NCI-H128 (cell line): Measurements from ENCODE around the gene SLC45A1.
"Not testable (repeated sequence)": the region's sequence is repeated elsewhere in the genome, so short reads cannot be mapped to it uniquely, and the experiment has no call there.

Source experiments
- DNase-seq: peaks from one replicate; lab custom pipeline; 2025; ENCODE audit not compliant: unreplicated experiment; lab: John Stamatoyannopoulos, UW

The SLC45A1 gene

DNA sequence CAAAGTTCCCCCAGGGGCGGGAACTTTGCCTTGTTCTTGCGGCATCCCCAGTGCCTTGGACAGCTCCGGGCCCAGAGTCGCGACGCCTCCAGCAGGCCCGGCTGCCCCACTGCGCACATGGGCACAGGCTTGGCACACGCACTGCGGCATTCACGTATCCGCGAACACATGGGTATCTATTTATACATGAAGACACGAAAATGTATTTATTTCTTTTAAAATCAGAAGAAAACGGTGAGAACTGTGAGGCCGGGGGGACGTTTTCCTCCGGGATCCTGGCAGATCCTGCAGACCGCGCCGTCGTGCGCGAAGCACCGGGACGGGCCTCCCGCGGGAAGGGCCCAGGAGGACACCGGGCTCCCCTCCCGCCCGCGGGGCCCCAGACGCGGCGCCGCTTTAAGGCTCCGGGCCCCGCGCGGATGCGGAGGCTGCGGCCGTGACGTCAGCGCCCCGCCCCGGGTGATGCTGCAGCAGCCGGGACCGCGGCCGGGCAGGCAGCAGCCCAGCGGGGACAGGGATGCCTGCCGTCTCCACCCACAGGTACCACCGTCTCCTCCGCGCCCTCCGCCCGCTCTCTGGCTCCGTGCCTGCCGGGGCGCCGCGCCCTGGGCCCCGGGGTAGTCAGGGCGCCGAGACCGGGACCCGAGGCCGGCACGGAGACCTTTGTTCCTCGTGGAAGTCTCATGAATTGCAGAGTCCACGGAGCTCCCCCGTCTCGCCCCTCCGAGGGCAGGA, at the start of gene SLC45A1:
TSS of gene SLC45A1 (plus strand) at position 468 of the 735 bp plus-strand sequence. CDS start 6,216 bp downstream, outside the sequence.
- DNase-seq: no peak

DNA sequence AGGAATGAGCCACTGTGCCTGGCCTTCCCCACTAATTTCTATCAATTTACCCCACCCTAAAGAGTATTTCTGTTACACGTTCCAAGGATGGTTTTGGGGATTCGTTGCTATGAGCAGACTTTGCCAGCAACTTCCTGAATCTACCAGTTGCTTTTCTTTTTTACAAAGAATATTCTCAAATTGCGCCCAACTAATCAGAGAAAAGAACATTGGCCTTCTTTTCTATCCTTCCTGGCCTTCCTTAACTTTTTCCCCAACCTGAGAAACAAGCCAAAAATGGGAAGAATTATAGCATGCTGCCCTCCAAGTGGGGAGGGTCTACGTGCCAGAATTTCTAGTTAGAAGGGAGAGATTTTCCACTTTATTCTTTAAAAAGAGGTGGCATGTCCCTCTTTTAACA, 44.9 kb upstream of the SLC45A1 start:
- DNase-seq: no peak

DNA sequence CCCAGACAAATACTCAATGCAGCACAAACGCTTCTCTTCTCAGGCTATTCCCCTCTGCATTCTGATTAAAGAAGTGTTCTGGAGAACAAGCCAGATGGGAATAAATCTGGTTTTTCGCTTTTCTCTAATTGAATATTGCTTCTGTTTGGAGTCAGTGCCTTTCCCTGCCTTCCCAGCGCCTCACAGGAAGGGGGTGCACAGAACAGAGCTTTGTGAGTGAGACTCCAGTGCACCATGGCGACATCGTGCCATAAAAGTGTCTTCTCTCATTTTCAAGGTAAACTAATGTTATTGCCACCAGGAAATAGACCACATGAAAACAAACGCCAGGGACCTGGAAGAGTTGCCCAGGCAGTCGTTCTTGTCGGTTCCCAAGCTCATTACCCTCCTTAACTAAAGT, 43.6 kb upstream of the SLC45A1 start:
- DNase-seq: no peak

DNA sequence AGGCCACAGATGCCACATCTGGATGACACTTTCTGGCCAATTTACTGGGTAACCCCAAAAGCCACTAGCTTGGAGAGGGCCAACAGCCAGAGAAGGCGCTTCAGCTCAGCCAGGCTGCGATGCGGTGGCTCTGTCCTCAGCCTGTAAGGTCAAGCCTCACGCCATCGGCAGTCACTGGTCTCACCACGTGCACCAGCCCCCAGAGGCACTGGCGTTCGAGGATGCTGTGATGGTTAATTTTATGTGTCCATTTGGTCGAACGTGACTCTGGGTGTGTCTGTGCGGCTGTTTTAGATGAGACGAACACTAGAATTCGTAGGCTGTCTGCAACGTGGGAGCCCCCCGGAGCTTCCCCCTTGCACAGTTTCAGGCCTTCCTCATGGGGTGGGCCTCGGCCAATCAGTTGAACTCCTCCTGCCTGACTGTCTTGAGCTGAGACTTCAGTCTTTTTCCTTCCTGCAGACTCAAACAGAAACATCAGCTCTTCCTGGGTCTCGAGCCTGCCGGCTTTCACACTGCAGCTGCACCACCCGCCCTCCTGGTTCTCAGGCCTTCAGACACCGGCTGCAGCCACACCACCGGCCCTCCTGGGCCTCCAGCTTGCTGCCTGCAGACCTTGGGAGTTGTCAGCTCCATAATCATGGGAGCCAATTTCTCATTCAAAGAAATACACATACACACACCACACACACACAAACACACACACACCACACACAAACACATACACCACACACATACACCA, 41.6 kb upstream of the SLC45A1 start:
- no peak for DNase-seq

GRCh38 chr1:8276932-8277331, 41.0 kb upstream of the SLC45A1 start:
- DNase-seq: no peak

DNA sequence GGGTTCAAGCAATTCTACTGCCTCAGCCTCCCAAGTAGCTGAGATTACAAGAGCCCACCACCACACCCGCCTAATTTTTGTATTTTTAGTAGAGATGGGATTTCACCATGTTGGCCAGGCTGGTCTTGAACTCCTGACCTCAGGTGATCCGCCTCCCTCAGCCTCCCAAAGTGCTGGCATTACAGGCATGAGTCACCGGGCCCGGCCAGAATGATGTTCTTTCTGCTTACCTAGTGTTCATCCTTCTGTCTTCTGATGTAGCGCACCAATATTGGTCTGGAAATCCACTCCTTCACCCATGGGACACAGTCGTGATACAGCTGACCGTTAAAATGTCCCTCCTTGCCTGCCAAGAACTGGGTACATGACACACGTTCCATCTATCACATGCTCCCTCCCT, 39.2 kb upstream of the SLC45A1 start:
- DNase-seq: not testable (repeated sequence)

DNA sequence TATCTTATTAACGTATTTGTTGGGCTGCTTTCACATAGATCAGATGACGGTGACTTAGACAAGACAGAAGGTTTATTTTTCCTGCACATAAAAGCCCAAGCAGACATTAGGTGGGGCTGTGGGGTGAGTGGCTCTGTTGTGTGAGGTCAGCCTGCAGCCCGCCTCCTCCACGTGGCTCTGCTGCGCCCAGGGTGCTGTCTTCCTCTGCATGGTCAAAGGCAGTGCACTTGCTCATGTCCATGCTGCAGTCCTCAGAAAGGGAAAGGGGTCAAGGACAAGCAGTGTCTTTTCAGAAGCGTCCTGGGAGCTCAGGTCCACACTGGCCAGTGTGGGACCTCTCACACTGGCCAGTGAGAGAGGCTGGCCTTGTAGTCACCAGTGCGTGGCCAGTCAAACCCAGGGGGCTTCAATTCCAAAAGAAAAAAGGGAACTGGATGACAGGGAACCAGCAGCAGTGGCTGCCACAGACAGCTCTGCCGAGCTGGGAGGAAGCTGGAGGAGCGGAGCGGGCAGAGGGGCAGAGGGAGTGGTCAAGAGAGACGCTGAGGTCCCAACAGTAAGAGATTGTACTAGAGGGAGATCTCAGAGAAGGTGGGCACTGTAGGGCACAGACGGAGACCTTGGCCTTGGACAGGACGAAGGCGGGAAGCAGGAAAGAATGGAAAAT, 35.9 kb upstream of the SLC45A1 start:
- no peak for DNase-seq

- DNase-seq: no peak
Observed at GRCh38 chr1:8283058-8283884, 34.6 kb upstream of the SLC45A1 start.

DNA sequence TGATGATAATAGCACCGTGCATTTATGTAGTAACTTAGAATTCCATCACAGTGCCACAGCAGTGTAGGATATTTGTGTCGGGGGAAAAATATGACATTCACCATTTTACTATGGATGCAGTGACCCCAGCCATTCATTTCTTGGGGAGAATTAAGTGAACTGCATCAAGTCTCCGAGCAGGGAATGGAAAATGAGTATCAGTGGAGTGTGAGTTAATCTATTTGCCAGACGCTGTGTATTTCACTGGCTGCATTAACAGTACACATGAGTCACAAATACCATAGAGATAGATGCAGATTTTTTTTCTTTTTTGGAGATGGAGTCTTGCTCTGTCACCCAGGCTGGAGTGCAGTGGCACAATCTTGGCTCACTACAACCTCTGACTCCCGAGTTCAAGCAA, 33.8 kb upstream of the SLC45A1 start:
- DNase-seq: no peak

- DNase-seq: no peak
Observed at GRCh38 chr1:8285103-8285502, 32.8 kb upstream of the SLC45A1 start.

- DNase-seq: no peak
Observed at GRCh38 chr1:8285965-8286364, 31.9 kb upstream of the SLC45A1 start.

GRCh38 chr1:8293118-8293517, 24.8 kb upstream of the SLC45A1 start:
- no peak for DNase-seq

- no peak for DNase-seq
Observed at GRCh38 chr1:8293641-8294169, 24.2 kb upstream of the SLC45A1 start.

DNA sequence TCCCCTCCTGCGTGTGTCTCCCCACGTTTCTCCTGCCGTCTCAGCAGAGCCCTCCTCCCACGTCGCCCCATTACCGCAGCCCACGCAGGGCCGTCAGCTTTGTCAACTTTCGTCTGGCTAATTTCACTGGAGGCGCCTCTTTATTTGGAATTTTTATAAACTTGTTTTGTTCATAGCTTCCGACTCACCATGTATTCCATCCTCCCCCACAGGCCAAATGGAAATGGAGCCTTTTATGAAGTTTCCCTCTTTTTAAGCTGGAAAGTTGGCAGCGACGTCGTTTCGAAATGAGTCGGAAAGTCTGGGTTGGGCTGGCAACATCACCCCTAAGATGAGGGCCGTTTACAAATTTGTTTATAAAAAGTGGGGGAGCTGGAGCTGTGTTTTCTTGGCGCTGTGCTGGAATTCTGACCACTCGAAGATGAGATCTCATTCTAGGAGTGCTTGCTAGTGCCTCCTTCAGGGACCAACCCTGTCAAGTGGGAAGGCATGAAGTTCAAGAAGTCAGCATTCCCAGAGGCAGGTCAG, 23.7 kb upstream of the SLC45A1 start:
- no peak for DNase-seq

GRCh38 chr1:8297245-8297644, 20.7 kb upstream of the SLC45A1 start:
- no peak for DNase-seq

GRCh38 chr1:8299963-8300362, 18.0 kb upstream of the SLC45A1 start:
- no peak for DNase-seq

DNA sequence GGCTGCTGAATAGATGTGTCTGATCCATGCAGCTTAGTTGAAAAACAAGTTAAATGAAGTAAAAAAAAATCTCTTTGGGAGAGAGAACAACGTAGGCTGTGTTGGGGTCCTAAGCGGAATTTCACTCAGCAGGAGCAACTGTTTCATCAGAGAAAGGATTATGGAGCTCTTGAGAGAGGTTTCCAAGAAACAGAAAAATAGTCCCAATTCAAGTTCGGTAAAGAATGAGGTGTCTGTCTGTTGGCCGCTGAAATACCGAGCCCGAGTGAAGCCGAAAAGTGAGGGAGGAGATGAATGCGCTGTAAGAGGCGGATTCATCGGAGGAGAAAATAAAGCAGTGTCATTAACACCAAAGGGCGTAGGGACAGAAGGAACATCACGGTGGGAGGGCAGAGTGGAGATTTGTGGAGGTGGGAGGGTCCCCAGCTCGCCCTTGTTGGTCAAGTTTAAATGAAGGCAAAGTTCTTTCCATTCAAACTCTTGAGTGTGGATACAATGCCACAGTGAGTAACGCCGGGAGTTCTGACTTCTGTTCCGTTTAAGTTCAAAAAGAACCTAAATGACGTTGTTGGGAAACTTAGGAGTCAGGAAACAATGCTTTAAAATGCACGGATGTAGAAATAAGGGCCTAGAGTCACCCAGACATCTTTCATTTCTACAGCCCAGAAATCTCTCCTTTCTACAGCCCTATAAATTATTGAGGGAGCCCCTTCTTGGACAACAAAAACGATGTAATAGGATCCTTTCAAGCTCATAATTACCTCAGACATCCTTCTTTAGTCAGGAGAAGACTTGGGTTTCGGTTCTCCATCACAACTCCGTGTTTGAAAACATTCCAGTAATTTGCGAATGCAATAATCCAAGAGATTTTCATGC, 15.6 kb upstream of the SLC45A1 start:
- no peak for DNase-seq

DNA sequence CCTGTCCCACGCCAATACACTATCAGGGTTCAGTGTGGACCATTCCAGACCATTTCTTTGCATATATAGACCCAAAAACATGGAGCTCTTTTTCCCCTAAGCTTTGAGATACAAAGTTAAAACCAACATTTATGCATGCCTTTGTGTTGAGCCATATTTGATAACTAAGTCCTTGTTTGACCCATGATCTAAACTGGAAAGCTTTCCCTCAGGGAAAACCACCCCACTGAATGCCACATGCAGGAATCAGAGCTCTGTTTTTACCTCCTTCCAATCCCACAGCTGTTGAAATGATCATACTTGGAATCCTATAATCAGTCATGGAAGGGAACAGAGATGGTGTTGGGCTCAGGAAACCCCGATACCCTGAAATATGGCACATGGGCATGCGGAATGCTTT, 14.8 kb upstream of the SLC45A1 start:
- no peak for DNase-seq

- DNase-seq: no peak
Observed at GRCh38 chr1:8303876-8304275, 14.0 kb upstream of the SLC45A1 start.

DNA sequence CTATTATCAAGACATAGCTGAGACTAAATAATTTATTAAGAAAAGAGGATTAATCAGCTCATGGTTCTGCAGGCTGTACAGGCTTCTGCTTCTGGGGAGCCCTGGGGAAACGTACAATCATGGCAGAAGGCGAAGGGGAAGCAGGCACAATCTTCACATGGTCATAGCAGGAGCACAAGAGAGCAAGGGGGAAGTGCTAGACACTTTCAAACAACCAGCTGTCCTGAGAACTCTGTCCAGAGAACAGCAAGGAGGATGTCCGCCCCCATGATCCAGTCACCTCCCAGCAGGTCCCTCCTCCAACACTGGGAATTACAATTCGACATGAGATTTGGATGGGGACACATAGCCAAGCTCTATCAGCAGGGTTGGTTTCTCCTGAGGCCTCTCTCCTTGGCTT, 10.3 kb upstream of the SLC45A1 start:
- DNase-seq: no peak
